Prostate gland (tissue), 2 donors: ENCODE results near the gene OGDH. TPM values are rescaled to one million over a fixed set of nuclear protein-coding genes. Genes with fewer than 3 reads are reported as not detected.

Experiments used
- DNase-seq: peaks from one replicate; pipeline ENCODE4 v3.0.0-alpha.2; 2019; ENCODE audit warnings: low spot score
- H3K27ac ChIP-seq, 2 donors: fragments of 200-600 bp; sonication (generic); 2 replicates each; pipeline ENCODE4 v1.5.1; 2017 to 2019
- H3K27me3 ChIP-seq: fragments of 200-600 bp; sonication (generic); replicated peaks from 2 replicates; pipeline ENCODE4 v1.5.1; 2019; ENCODE audit not compliant: insufficient read depth
- H3K36me3 ChIP-seq, 2 donors: fragments of 200-600 bp; sonication (generic); 1 replicate in 1 of 2; 2 replicates in 1 of 2; pipeline versions ENCODE4 v1.5.1 to v1.8.1; 2017 to 2019
- H3K4me1 ChIP-seq: fragments of 200-600 bp; sonication (generic); replicated peaks from 2 replicates; pipeline ENCODE4 v1.5.1; 2019
- H3K4me3 ChIP-seq, 2 donors: fragments of 200-600 bp; sonication (generic); 2 replicates each; pipeline ENCODE4 v1.5.1; 2017 to 2019
- H3K9me3 ChIP-seq: fragments of 200-600 bp; sonication (generic); 2 replicates; pipeline ENCODE4 v1.5.1; 2017
- CTCF ChIP-seq, 4 experiments: fragments of 200-600 bp in 2 of 4; fragments of 450-650 bp in 2 of 4; sonication (generic) in 2 of 4; IDR thresholded peaks; 1 replicate in 3 of 4; 2 replicates in 1 of 4; pipeline ENCODE4 v1.5.1; 2016 to 2019; ENCODE audit warnings: antibody characterized with exemption in 4 of 4, mild to moderate bottlenecking in 2 of 4, moderate library complexity in 2 of 4
- POLR2A ChIP-seq: fragments of 450-650 bp; IDR thresholded peaks from one replicate; pipeline ENCODE4 v1.6.1; 2016; ENCODE audit warnings: antibody characterized with exemption, mild to moderate bottlenecking
- POLR2AphosphoS5 ChIP-seq: sonication (generic); formaldehyde crosslinking; IDR thresholded peaks from one replicate; pipeline ENCODE4 v1.6.1; 2017; ENCODE audit warnings: antibody characterized with exemption
- WGBS: methylation state at CpG from one replicate; pipeline ENCODE4 v1.1.5; 2018; 5-methylcytosine and 5-hydroxymethylcytosine counted together
- intact Hi-C: fragments of 100-400 bp; cut with DNase I; formaldehyde crosslinking; loops from one replicate; pipeline ENCODE4 v1.14.2; 2022
- total RNA-seq, 2 donors: library from RNA; depleted of rRNA; stranded (reverse); fragments of >200 nt; gene quantifications; one replicate each; pipeline ENCODE4 v1.1.0, GENCODE V29; 2016

The OGDH gene
- total RNA-seq, 2 donors from 2014 or later: 70.4 to 96.9 TPM

GRCh38 chr7:44650242-44650641 lies 43.8 kb downstream of the OGDH start:
- no peak for DNase-seq
- no peaks in the 10 kb centered on the region for H3K4me1 ChIP-seq
- H3K9me3 ChIP-seq: no peaks in the 10 kb centered on the region
- TF ChIP-seq POLR2AphosphoS5 (no peak), POLR2A (no peak), CTCF (IDR thresholded peaks at IDR 0.05) (no peak)
- H3K4me3 ChIP-seq: no peak overlapping the region
- no peaks in the 10 kb centered on the region for H3K36me3 ChIP-seq
- H3K27ac ChIP-seq: no peak overlapping the region
- 96% methylated on average over 4 of the region's 4 CpGs for WGBS
- intact Hi-C loops: no loop called here
- no peaks in the 10 kb centered on the region for H3K27me3 ChIP-seq

- Histone ChIP-seq H3K4me3 (no peak overlapping the region), H3K36me3 (no peaks in the 10 kb centered on the region), H3K27ac (no peak overlapping the region), H3K27me3 (no peaks in the 10 kb centered on the region), H3K4me1 (no peaks in the 10 kb centered on the region), H3K9me3 (no peaks in the 10 kb centered on the region)
- DNase-seq: no peak
- TF ChIP-seq POLR2AphosphoS5: no peak
- no peak for TF ChIP-seq POLR2A
- no peak for TF ChIP-seq CTCF (IDR thresholded peaks at IDR 0.05)
- WGBS: 63% methylated on average over 5 of the region's 5 CpGs
- intact Hi-C loops: no loop called here
Observed at GRCh38 chr7:44650772-44651171, 44.3 kb downstream of the OGDH start.

GRCh38 chr7:44652535-44652934 lies 46.1 kb downstream of the OGDH start:
- no peak for DNase-seq
- Histone ChIP-seq H3K4me1 (no peaks in the 10 kb centered on the region), H3K9me3 (no peaks in the 10 kb centered on the region), H3K27me3 (no peaks in the 10 kb centered on the region), H3K4me3 (no peak overlapping the region), H3K27ac (no peak overlapping the region), H3K36me3 (no peaks in the 10 kb centered on the region)
- TF ChIP-seq POLR2AphosphoS5 (no peak), POLR2A (no peak), CTCF (IDR thresholded peaks at IDR 0.05) (no peak)
- intact Hi-C loops: no loop called here
- 95% methylated on average over 5 of the region's 5 CpGs for WGBS

- no peak overlapping the region for H3K4me3 ChIP-seq
- H3K4me1 ChIP-seq: no peaks in the 10 kb centered on the region
- DNase-seq: no peak
- H3K27ac ChIP-seq: no peak overlapping the region
- H3K36me3 ChIP-seq: no peaks in the 10 kb centered on the region
- intact Hi-C loops: no loop called here
- no peaks in the 10 kb centered on the region for H3K27me3 ChIP-seq
- H3K9me3 ChIP-seq: no peaks in the 10 kb centered on the region
- 89% methylated on average over 11 of the region's 11 CpGs for WGBS
- TF ChIP-seq CTCF (IDR thresholded peaks at IDR 0.05): no peak
- TF ChIP-seq POLR2AphosphoS5: no peak
- TF ChIP-seq POLR2A: no peak
Observed at GRCh38 chr7:44654255-44654796, 47.9 kb downstream of the OGDH start.

GRCh38 chr7:44655341-44655740 lies 48.9 kb downstream of the OGDH start:
- H3K9me3 ChIP-seq: no peaks in the 10 kb centered on the region
- intact Hi-C loops: no loop called here
- TF ChIP-seq CTCF (IDR thresholded peaks at IDR 0.05) (no peak), POLR2A (no peak), POLR2AphosphoS5 (no peak)
- no peak overlapping the region for H3K27ac ChIP-seq
- no peak overlapping the region for H3K4me3 ChIP-seq
- 84% methylated on average over 1 of the region's 1 CpG for WGBS
- no peaks in the 10 kb centered on the region for H3K4me1 ChIP-seq
- DNase-seq: no peak
- no peaks in the 10 kb centered on the region for H3K36me3 ChIP-seq
- no peaks in the 10 kb centered on the region for H3K27me3 ChIP-seq
